Fibroblast of the aortic adventitia (primary cell): ENCODE results near the gene UBE2I. TPM values are rescaled to one million over a fixed set of nuclear protein-coding genes. Genes with fewer than 3 reads are reported as not detected.

Source experiments
- DNase-seq: peaks from one replicate; pipeline ENCODE4 v3.0.0-alpha.2; 2010; ENCODE audit warnings: low read depth
- H3K4me3 ChIP-seq: 2 replicates; pipeline ENCODE4 v1.5.1; 2011; ENCODE audit warnings: low read depth, mild to moderate bottlenecking, control low read depth, low read length, moderate library complexity
- total RNA-seq: library from RNA; depleted of rRNA; stranded (reverse); fragments of >200 nt; gene quantifications from 2 replicates; pipeline ENCODE4 v1.2.3, GENCODE V29; 2012; ENCODE audit warnings: low replicate concordance
- TF ChIP-seq, protein P1 (sequence below): IDR thresholded peaks from 2 replicates; pipeline ENCODE4 v1.5.1; 2011; ENCODE audit warnings: mild to moderate bottlenecking, low read length, control low read depth, inconsistent platforms; ENCODE audit not compliant: insufficient read depth

UBE2I gene
- total RNA-seq, 1 donor, result 70.3 TPM

DNA sequence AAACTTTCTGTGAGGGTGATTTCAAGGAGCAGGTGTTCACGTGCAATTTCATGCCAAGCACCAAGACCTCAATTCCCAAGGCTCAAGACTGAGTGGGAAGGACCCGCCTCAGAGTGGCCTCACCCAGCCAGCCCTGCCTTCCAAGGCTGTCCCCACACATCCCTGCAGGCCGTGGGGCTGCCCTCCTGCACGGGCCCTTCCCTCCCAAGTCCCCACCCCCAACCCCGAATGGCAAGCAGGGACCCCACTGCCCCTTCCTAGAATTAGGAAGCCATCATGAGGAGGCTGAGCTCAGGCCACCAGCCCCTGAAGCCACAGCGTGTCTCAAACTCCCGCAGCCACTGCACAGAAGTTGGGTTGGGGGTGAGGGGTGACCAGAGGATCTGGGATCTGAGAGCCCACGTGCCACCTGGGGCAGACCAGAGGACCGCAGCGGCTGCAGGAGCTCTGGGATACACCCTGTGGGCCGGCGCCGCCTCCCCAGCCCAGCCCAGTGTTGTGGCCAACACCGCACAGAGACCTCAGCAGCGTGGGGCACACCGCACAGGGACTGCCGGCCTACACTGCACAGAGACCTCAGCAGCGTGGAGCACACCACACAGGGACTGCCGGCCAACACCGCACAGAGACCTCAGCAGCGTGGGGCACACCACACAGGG lies 63.0 kb downstream of the UBE2I start:
- TF ChIP-seq, protein P1, sequence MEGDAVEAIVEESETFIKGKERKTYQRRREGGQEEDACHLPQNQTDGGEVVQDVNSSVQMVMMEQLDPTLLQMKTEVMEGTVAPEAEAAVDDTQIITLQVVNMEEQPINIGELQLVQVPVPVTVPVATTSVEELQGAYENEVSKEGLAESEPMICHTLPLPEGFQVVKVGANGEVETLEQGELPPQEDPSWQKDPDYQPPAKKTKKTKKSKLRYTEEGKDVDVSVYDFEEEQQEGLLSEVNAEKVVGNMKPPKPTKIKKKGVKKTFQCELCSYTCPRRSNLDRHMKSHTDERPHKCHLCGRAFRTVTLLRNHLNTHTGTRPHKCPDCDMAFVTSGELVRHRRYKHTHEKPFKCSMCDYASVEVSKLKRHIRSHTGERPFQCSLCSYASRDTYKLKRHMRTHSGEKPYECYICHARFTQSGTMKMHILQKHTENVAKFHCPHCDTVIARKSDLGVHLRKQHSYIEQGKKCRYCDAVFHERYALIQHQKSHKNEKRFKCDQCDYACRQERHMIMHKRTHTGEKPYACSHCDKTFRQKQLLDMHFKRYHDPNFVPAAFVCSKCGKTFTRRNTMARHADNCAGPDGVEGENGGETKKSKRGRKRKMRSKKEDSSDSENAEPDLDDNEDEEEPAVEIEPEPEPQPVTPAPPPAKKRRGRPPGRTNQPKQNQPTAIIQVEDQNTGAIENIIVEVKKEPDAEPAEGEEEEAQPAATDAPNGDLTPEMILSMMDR, result no peak
- no peak overlapping the region for H3K4me3 ChIP-seq
- DNase-seq, result no peak

DNA sequence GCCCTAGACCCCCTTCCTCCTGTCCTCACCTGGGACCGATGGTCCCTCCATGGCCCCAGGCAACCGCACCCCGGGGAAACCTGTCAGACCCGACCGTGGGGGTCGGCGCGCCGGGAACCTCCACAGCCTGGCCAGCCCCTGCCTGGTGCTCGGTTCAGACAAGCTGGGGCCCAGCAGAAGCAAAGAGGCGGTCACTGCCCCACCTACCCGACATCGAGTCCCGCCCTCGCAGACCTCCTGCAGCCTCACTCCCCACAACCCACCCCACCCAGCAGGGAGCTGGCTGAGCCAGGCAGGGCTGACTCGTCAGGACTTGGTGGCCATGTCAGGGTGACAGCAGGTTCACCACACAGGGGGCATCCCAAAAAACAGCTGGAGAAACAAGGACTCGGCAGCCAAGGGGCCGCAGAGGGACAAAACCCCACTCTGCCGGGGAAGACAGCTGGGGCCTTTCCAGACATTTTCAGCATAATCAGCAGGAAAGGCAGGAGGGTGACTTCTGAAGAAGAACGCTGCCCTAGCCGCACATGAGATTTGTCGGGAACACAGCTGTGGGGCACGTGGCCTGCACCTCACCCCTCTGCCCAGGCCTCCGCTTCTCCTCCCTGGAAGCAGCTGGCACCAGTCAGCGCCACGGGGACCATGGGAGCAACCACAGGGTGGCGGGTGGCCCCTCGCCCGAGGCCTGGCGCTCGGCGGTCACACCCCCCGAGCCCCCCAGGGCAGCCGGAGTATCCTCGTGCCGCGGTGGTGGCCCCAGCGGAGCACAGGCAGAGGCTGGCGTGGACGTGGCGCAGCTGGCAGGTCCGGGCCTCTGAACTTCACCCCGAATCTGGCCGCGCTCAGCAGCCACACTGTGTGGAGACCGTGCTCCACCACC lies 65.2 kb downstream of the UBE2I start:
- no peak overlapping the region for H3K4me3 ChIP-seq
- TF ChIP-seq, protein P1, result no peak
- DNase-seq, result no peak

DNA sequence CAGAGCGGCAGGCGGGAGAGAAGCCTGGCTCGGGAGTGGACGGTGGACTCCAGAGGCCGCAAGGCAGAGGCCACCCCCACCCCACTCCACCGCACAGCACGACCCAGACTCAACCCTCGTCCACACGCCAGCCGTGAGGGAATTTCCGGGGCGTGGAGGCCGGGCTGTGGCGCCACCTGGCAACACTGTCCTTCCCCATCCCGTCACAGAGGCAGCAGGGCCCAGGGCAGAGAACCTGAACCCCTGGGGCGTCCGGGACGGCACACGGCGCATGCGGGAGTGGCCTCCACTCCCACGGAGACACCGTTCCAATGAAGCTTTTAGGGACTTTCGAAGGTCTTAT lies 65.8 kb downstream of the UBE2I start:
- no peak overlapping the region for H3K4me3 ChIP-seq
- TF ChIP-seq, protein P1, result no peak
- no peak for DNase-seq

DNA sequence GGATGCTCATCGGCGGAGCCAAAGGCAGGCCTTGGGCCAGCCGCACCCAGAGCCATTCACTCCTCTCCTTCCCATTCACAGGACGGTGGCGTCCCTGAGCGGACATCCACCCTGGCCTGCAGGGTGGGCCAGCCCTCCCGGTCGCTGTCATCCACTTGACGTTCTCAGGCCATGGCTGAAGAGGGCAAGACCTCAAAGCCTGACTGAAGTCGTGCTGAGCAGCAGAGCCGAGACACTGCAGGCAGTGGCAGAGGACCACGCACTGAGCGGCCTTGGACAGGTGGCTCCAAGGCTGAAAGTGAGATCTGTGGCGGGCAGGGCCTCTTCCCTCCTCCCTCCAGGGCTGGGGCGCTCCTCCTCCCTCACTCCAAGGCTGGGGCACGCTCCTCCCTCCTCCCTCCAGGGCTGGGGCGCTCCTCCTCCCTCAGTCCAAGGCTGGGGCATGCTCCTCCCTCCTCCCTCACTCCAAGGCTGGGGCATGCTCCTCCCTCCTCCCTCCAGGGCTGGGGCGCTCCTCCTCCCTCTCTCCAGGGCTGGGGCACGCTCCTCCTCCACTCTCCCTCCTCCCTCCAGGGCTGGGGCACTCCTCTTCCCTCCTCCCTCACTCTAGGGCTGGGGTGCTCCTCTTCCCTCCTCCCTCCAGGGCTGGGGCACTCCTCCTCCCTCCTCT lies 66.4 kb downstream of the UBE2I start:
- no peak overlapping the region for H3K4me3 ChIP-seq
- no peak for DNase-seq
- TF ChIP-seq, protein P1, result no peak

Other genes with a start within 250 kb of the UBE2I start
- not detected in 2 replicates for gene SSTR5, start 236.9 kb upstream of the UBE2I start, total RNA-seq
- gene C1QTNF8, start 213.4 kb upstream of the UBE2I start, total RNA-seq, result not detected in 2 replicates
- gene CACNA1H, start 156.5 kb upstream of the UBE2I start, total RNA-seq, result 2.7 TPM in 1 of 2 replicates, not detected in the other
- not detected in 2 replicates for gene TPSG1, start 84.4 kb upstream of the UBE2I start, total RNA-seq
- not detected in 2 replicates for gene TPSB2, start 79.5 kb upstream of the UBE2I start, total RNA-seq
- gene TPSAB1, start 68.9 kb upstream of the UBE2I start, total RNA-seq, result not detected in 2 replicates
- not detected in 2 replicates for gene TPSD1, start 53.6 kb upstream of the UBE2I start, total RNA-seq
- 0.09 TPM in 1 of 2 replicates, not detected in the other for gene BAIAP3, start 24.0 kb downstream of the UBE2I start, total RNA-seq
- gene TSR3, start 42.2 kb downstream of the UBE2I start, total RNA-seq, result 49.3 and 73.3 TPM in 2 replicates
- gene GNPTG, start 42.3 kb downstream of the UBE2I start, total RNA-seq, result 36.3 and 80.4 TPM in 2 replicates
- gene UNKL, start 105.1 kb downstream of the UBE2I start, total RNA-seq, result 11.5 and 15.6 TPM in 2 replicates
- 10.3 and 20.1 TPM in 2 replicates for gene UQCC4, start 111.1 kb downstream of the UBE2I start, total RNA-seq
- gene PERCC1, start 121.4 kb downstream of the UBE2I start, total RNA-seq, result not detected in 2 replicates
- 0.36 and 0.41 TPM in 2 replicates for gene CCDC154, start 134.9 kb downstream of the UBE2I start, total RNA-seq
- gene CLCN7, start 165.4 kb downstream of the UBE2I start, total RNA-seq, result 64.8 and 432 TPM in 2 replicates
- gene PTX4, start 179.3 kb downstream of the UBE2I start, total RNA-seq, result not detected in 2 replicates
- 23.5 and 29.1 TPM in 2 replicates for gene TELO2, start 183.7 kb downstream of the UBE2I start, total RNA-seq
- gene TMEM204, start 224.0 kb downstream of the UBE2I start, total RNA-seq, result 5.0 and 22.1 TPM in 2 replicates